Keratinocyte (primary cell): Measurements from ENCODE around the gene PCP2. TPM values are rescaled to one million over a fixed set of nuclear protein-coding genes. Genes with fewer than 3 reads are reported as not detected.

Experiments used
- DNase-seq: peaks from one replicate; pipeline ENCODE4 v3.0.0-alpha.2; 2011; ENCODE audit warnings: low read depth, missing footprints, low spot score
- FAIRE-seq: peaks from 2 replicates; lab custom pipeline; 2011; peaks lifted over from hg19 to GRCh38; lab: Jason Lieb, UNC
- H2AFZ ChIP-seq: 2 replicates; pipeline ENCODE4 v1.6.0; 2012; ENCODE audit warnings: low read length, control low read depth, inconsistent platforms; ENCODE audit not compliant: control insufficient read depth
- H3K27ac ChIP-seq: 2 replicates; pipeline ENCODE4 v1.5.1; 2011; ENCODE audit warnings: low read length; ENCODE audit not compliant: control insufficient read depth, insufficient read depth
- H3K27me3 ChIP-seq: 3 replicates; pipeline ENCODE4 v1.6.0; 2011; ENCODE audit warnings: low read length; ENCODE audit not compliant: control insufficient read depth, insufficient read depth; ENCODE audit errors: extremely low read depth
- H3K36me3 ChIP-seq, 2 experiments: 2 replicates in 1 of 2; 3 replicates in 1 of 2; pipeline ENCODE4 v1.5.1; 2011; ENCODE audit warnings: low read length in 2 of 2, mild to moderate bottlenecking in 1 of 2; ENCODE audit not compliant: control insufficient read depth in 2 of 2, insufficient read depth in 2 of 2; ENCODE audit errors: extremely low read depth in 1 of 2
- H3K4me1 ChIP-seq: 3 replicates; pipeline ENCODE4 v1.5.1; 2011; ENCODE audit warnings: low read length; ENCODE audit not compliant: control insufficient read depth, insufficient read depth; ENCODE audit errors: extremely low read depth
- H3K4me2 ChIP-seq: 3 replicates; pipeline ENCODE4 v1.6.0; 2011; ENCODE audit warnings: low read depth, low read length; ENCODE audit not compliant: control insufficient read depth, insufficient read depth; ENCODE audit errors: extremely low read depth
- H3K4me3 ChIP-seq, 3 experiments: fragments of 200-600 bp in 1 of 3; sonication (generic) in 1 of 3; 2 replicates in 2 of 3; 3 replicates in 1 of 3; pipeline ENCODE4 v1.5.1; 2011 to 2016; ENCODE audit warnings: low read length in 3 of 3, mild to moderate bottlenecking in 3 of 3, control low read depth in 2 of 3, inconsistent platforms in 1 of 3, low read depth in 1 of 3, mixed read lengths in 1 of 3, mixed run types in 1 of 3, moderate library complexity in 1 of 3; ENCODE audit not compliant: control insufficient read depth in 2 of 3, insufficient read depth in 2 of 3; ENCODE audit errors: extremely low read depth in 1 of 3
- H3K79me2 ChIP-seq: 2 replicates; pipeline ENCODE4 v1.6.0; 2012; ENCODE audit warnings: low read length; ENCODE audit not compliant: control insufficient read depth, insufficient read depth
- H3K9ac ChIP-seq: 3 replicates; pipeline ENCODE4 v1.6.0; 2011; ENCODE audit warnings: low read length; ENCODE audit not compliant: control insufficient read depth, insufficient read depth; ENCODE audit errors: extremely low read depth
- H3K9me1 ChIP-seq: 3 replicates; pipeline ENCODE4 v1.6.0; 2011; ENCODE audit warnings: low read length; ENCODE audit not compliant: control insufficient read depth, insufficient read depth; ENCODE audit errors: extremely low read depth
- H3K9me3 ChIP-seq: 2 replicates; pipeline ENCODE4 v1.5.1; 2012; ENCODE audit warnings: low read depth, low read length; ENCODE audit not compliant: control insufficient read depth
- H4K20me1 ChIP-seq: 3 replicates; pipeline ENCODE4 v1.6.0; 2011; ENCODE audit warnings: low read length; ENCODE audit not compliant: control insufficient read depth, insufficient read depth; ENCODE audit errors: extremely low read depth
- EZH2 ChIP-seq: IDR thresholded peaks from one replicate; pipeline ENCODE4 v1.6.1; 2012; ENCODE audit warnings: inconsistent platforms, mild to moderate bottlenecking, low read length, moderate library complexity
- dilution Hi-C: fragments of 300-500 bp; cut with MboI; formaldehyde crosslinking; loops from one replicate; pipeline ENCODE4 v1.7.0; 2020; ENCODE audit warnings: low sequenced_read_pairs; ENCODE audit not compliant: extremely low pct_ligation_motif_present
- polyA plus RNA-seq, 5 experiments: library from polyadenylated mRNA; depleted of rRNA in 3 of 5; stranded (reverse) in 3 of 5; stranded (forward) in 1 of 5; unstranded in 1 of 5; fragments of >200 nt; gene quantifications; 1 replicate in 1 of 5; 2 replicates in 3 of 5; 3 replicates in 1 of 5; pipeline versions ENCODE4 v1.2.1 to v1.2.3, GENCODE V29; 2011 to 2012; ENCODE audit warnings: missing spikeins in 2 of 5, low read depth in 1 of 5, low replicate concordance in 1 of 5
- TF ChIP-seq, protein P1 (sequence below), 3 experiments: IDR thresholded peaks in 1 of 3; conservative IDR thresholded peaks in 1 of 3; optimal IDR thresholded peaks in 1 of 3; 2 replicates in 2 of 3; 3 replicates in 1 of 3; pipeline versions ENCODE3 to v1.5.1; 2011; ENCODE audit warnings: low read length in 3 of 3, mild to moderate bottlenecking in 3 of 3, moderate library complexity in 2 of 3, control low read depth in 1 of 3, inconsistent platforms in 1 of 3; ENCODE audit not compliant: insufficient read depth in 2 of 3; ENCODE audit errors: extremely low read depth in 1 of 3

The PCP2 gene
- polyA plus RNA-seq, 1 donor (not counting 4 experiments of a cell fraction or from before 2014, with no cell fraction given), result not detected

DNA sequence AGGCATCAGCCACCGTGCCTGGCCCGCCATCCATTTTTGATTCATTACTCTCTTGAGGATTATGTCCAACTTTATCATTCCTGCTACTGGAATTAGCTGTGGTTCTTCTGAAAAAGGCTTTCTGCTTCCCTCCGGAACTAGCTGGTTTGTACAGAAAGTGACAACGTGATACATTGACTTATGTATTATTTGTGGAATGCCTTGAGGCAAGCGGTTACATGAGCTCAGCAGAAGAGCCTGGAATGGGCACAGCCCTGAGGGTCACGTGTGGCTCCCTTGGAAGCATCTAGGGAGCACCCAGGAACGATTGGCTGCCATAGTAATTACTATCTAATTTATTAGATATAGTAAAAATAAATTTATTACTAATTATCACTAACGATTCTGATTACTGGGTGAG, 20.9 kb upstream of the PCP2 start:
- H4K20me1 ChIP-seq, result no peaks in the 10 kb centered on the region
- H3K36me3 ChIP-seq, result no peaks in the 10 kb centered on the region
- no peaks in the 10 kb centered on the region for H3K27me3 ChIP-seq
- H3K4me3 ChIP-seq, result no peak overlapping the region
- dilution Hi-C loops, result no loop called here
- no peaks in the 10 kb centered on the region for H3K79me2 ChIP-seq
- H3K27ac ChIP-seq, result no peak overlapping the region
- TF ChIP-seq, protein P1, sequence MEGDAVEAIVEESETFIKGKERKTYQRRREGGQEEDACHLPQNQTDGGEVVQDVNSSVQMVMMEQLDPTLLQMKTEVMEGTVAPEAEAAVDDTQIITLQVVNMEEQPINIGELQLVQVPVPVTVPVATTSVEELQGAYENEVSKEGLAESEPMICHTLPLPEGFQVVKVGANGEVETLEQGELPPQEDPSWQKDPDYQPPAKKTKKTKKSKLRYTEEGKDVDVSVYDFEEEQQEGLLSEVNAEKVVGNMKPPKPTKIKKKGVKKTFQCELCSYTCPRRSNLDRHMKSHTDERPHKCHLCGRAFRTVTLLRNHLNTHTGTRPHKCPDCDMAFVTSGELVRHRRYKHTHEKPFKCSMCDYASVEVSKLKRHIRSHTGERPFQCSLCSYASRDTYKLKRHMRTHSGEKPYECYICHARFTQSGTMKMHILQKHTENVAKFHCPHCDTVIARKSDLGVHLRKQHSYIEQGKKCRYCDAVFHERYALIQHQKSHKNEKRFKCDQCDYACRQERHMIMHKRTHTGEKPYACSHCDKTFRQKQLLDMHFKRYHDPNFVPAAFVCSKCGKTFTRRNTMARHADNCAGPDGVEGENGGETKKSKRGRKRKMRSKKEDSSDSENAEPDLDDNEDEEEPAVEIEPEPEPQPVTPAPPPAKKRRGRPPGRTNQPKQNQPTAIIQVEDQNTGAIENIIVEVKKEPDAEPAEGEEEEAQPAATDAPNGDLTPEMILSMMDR (optimal IDR thresholded peaks at IDR 0.05 in 1 of 3, IDR thresholded peaks at IDR 0.05 in 1 of 3, conservative IDR thresholded peaks at IDR 0.05 in 1 of 3; ENCODE audit: extremely low read depth in 1 of 3, insufficient read depth in 2 of 3, low read length in 3 of 3), result no peak
- TF ChIP-seq EZH2, result no peak
- peaks cover 4% of the 10 kb centered on the region for H3K4me1 ChIP-seq
- no peak overlapping the region for H3K9ac ChIP-seq
- peak; percentile 19 for DNase-seq
- FAIRE-seq, result no peak
- no peaks in the 10 kb centered on the region for H3K9me3 ChIP-seq
- no peak overlapping the region for H3K4me2 ChIP-seq
- peaks cover 2% of the 10 kb centered on the region for H3K9me1 ChIP-seq
- H2AFZ ChIP-seq, result no peak overlapping the region

DNA sequence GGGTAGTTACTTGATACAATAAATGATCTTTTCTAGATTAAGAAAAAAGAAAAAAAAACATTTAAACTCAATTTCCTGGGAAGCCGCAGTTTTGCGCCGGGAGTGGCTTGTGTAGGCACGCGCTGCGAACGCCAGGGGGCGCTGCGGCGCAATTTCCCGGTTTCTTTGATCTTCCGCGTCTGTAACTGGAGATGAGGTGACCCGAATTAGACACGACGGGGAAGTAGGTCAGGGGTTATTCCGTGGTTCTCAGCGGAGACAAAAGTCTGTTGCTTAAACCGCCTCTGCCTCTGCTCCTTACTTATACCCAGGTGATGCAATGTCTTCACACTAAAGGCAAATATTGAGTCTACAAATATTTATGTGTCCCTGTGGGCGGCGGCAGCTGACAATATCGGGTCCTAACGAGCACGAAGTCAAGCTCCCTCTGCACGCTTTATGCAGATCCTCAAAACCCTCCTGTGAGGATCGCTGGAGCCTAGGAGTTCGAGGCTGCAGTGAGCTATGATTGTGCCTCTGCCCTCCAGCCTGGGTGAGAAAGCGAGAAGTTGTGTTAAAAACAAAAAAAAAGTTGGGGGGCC, 18.6 kb upstream of the PCP2 start:
- peak overlapping the region; percentile 67 for H2AFZ ChIP-seq
- peaks cover 2% of the 10 kb centered on the region for H3K9me1 ChIP-seq
- dilution Hi-C loops, result no loop called here
- no peaks in the 10 kb centered on the region for H3K79me2 ChIP-seq
- no peaks in the 10 kb centered on the region for H4K20me1 ChIP-seq
- TF ChIP-seq EZH2, result no peak
- TF ChIP-seq, protein P1 (optimal IDR thresholded peaks at IDR 0.05 in 1 of 3, IDR thresholded peaks at IDR 0.05 in 1 of 3, conservative IDR thresholded peaks at IDR 0.05 in 1 of 3; ENCODE audit: extremely low read depth in 1 of 3, insufficient read depth in 2 of 3, low read length in 3 of 3), result peak; percentile 78 to 95 (median 87)
- H3K9ac ChIP-seq, result no peak overlapping the region
- peak; percentile 64 for FAIRE-seq
- H3K36me3 ChIP-seq, result peaks cover 3 to 4% of the 10 kb centered on the region in 2 experiments
- no peak for DNase-seq
- peaks cover 4% of the 10 kb centered on the region for H3K4me1 ChIP-seq
- H3K27ac ChIP-seq, result no peak overlapping the region
- H3K4me3 ChIP-seq, result peak overlapping the region in 1 of 3 experiments; percentile 42
- H3K9me3 ChIP-seq, result no peaks in the 10 kb centered on the region
- H3K4me2 ChIP-seq, result peak overlapping the region; percentile 87
- no peaks in the 10 kb centered on the region for H3K27me3 ChIP-seq
